Omental fat pad (tissue), 4 donors: Measurements from ENCODE around the gene EPN1. TPM values are rescaled to one million over a fixed set of nuclear protein-coding genes. Genes with fewer than 3 reads are reported as not detected.

Experiments used
- ATAC-seq: fragments of 150-250 bp; one replicate; pipeline ENCODE4 v1.9.1; 2016; ENCODE audit warnings: mild to moderate bottlenecking, moderate library complexity; ENCODE audit not compliant: low FRiP score
- DNase-seq: peaks from one replicate; pipeline ENCODE4 v3.0.0-alpha.2; 2019; ENCODE audit warnings: low spot score
- total RNA-seq, 4 donors: library from RNA; depleted of rRNA; stranded (reverse); fragments of >200 nt; gene quantifications; one replicate each; pipeline ENCODE4 v1.1.0, GENCODE V29; 2016
- TF ChIP-seq, protein P1 (sequence below), 3 donors: fragments of 450-650 bp; IDR thresholded peaks; one replicate each; pipeline ENCODE4 v1.5.1; 2016 to 2017; ENCODE audit warnings: antibody characterized with exemption in 3 of 3, mild to moderate bottlenecking in 3 of 3, moderate library complexity in 2 of 3

Gene EPN1
- total RNA-seq, 4 donors from 2014 or later, result 56.4 to 82.3 (median 62.0) TPM

GRCh38 chr19:55637534-55637933 lies 37.5 kb upstream of the EPN1 start:
- TF ChIP-seq, protein P1, sequence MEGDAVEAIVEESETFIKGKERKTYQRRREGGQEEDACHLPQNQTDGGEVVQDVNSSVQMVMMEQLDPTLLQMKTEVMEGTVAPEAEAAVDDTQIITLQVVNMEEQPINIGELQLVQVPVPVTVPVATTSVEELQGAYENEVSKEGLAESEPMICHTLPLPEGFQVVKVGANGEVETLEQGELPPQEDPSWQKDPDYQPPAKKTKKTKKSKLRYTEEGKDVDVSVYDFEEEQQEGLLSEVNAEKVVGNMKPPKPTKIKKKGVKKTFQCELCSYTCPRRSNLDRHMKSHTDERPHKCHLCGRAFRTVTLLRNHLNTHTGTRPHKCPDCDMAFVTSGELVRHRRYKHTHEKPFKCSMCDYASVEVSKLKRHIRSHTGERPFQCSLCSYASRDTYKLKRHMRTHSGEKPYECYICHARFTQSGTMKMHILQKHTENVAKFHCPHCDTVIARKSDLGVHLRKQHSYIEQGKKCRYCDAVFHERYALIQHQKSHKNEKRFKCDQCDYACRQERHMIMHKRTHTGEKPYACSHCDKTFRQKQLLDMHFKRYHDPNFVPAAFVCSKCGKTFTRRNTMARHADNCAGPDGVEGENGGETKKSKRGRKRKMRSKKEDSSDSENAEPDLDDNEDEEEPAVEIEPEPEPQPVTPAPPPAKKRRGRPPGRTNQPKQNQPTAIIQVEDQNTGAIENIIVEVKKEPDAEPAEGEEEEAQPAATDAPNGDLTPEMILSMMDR (IDR thresholded peaks at IDR 0.05), result no peak
- ATAC-seq, result no peak
- no peak for DNase-seq

- no peak for ATAC-seq
- TF ChIP-seq, protein P1 (IDR thresholded peaks at IDR 0.05), result no peak
- DNase-seq, result no peak
Measured at GRCh38 chr19:55638864-55639359, 36.1 kb upstream of the EPN1 start.

DNA sequence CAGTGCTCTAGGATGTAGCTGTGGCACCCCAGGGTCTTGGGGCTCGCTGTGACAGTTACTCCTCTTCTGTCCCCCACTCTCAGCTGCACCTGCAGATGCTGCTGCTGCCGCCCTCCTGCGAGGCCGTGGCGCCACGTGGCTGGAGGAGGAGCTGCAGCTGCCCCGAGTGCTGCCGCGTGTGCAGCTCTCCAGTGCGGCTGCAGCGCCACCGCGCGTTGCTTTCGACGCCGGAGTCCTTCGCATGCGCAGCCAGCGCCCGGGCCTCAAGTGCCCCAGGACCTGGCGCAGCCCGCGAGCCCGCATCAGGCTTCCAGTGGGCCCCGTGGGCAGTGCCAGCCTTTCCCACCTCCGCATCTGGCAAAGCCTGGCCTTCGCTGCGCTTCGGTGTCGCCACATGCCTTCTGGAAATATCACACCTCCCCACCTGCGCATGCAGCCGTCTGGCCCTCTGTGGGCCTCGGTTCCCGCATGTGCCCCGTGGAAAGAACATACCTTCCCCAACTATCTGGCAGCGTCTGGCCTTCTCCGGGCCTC lies 34.9 kb upstream of the EPN1 start:
- ATAC-seq (no peak), DNase-seq (no peak)
- TF ChIP-seq, protein P1 (IDR thresholded peaks at IDR 0.05), result peak in 1 of 3 donors; percentile 5

- ATAC-seq (peak; percentile 70), DNase-seq (no peak)
- TF ChIP-seq, protein P1 (IDR thresholded peaks at IDR 0.05), result no peak
Measured at GRCh38 chr19:55640577-55641425, 34.2 kb upstream of the EPN1 start, which contains the start of gene ZNF580. Gene ZNF580 (plus strand): TSS chr19:55641002. CDS start chr19:55642509, 1,507 bp downstream.

- ATAC-seq (peak; percentile 0), DNase-seq (no peak)
Measured at GRCh38 chr19:55641426-55642152, 33.4 kb upstream of the EPN1 start.

More at GRCh38 chr19:55641426-55642152, 33.4 kb upstream of the EPN1 start:
- TF ChIP-seq, protein P1 (IDR thresholded peaks at IDR 0.05), result no peak
